ENCODE results near the gene SPATA31E1.
"Not testable (repeated sequence)": the region's sequence is repeated elsewhere in the genome, so short reads cannot be mapped to it uniquely, and the experiment has no call there.

Gene SPATA31E1

DNA sequence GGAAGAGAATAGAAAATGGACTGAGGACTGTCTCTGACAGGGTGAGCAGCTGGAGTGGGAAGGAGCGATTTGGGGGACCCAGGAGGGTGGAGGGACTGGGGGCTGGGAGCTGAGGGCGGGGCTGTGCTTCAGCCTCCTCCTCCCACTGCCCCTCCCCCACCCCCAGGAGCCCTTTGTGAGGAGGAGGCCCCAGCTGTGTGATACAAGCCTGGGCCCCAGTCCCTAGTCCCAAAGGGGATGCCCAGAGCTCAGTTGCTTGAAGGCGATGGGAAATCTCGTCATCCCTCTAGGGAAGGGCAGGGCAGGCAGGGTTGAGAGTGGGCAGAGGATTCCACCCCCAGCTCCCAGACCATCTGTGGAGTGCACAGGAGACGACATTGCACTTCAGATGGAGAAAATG lies at the start of gene SPATA31E1:
Gene SPATA31E1 (plus strand): TSS at position 251 of the 400 bp plus-strand sequence. CDS start 15 bp downstream, at position 266.
- no peak for DNase-seq

DNA sequence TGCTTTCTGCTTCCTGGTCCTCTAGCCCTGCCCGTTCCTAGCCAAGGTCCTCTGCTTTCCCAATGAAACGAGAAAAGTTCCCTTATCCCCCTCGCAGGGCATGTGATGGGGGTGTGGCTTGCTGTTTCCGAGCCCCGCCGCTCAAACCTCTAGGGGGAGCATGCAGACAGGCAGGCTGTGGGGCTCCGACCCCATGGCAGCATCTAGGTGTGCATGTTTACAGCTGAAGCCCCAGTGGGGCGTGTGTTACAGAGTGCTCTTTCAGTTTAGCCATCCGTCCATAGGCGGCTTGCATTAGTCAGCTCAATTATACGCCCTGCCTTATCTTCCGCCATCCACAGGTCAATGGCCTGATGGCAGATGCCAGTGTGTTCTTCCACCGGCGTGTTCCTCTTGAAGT lies 48.3 kb upstream of the SPATA31E1 start:
- no peak for DNase-seq

DNA sequence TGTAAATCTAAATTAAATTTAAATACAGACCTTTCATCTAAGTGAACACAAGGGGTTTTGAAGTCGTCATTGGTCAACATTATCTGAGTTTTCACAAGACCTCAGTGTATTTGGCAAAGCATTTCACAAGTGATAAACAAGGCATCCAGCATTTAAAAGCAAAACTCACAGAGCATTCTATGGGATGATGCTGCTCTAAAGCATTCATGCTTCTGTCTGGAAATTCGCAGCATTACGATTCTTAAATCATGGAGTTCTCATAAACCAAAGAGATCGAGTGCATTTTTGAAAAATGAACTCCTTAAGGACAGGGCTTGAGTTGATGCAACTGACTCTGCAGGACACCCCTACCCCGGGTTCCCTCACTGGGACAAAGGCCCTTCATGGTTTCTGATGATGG lies 46.1 kb upstream of the SPATA31E1 start:
- DNase-seq, result no peak

DNA sequence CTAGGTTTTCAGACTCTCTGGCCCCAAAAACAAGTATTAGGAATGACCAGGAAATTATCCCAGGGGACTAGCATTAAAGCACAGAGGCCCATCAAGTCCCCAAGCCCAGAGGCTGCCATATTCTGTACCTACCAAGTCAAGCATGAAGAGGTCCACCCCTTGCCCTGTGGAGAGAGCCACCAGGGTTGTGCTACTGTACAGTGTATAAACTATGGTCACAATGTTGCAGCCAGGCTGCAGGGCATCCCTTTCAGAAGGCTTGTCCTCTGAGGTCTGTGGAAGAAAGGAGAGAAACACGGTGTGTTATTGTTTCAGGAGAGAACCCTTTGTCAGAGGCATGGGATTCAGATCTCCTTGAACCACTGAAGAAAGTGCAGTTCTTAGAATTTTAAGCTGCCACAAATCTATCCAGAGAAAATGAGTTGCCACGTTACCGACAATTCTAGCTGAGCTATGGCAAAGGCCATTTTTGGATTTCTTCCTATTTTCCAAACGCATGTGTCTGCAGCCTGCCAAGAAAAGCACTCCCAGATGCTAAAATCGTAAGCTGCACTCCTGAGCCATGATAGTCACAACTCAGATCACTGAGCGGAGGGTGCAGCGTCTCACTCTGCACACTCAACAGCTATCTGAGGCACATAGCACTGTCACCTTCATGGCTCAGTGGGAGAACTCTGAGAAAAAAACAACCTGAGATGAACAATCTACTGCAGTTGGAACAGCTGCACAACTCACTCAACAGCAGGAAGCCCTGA lies 45.5 kb upstream of the SPATA31E1 start:
- DNase-seq, result no peak

DNA sequence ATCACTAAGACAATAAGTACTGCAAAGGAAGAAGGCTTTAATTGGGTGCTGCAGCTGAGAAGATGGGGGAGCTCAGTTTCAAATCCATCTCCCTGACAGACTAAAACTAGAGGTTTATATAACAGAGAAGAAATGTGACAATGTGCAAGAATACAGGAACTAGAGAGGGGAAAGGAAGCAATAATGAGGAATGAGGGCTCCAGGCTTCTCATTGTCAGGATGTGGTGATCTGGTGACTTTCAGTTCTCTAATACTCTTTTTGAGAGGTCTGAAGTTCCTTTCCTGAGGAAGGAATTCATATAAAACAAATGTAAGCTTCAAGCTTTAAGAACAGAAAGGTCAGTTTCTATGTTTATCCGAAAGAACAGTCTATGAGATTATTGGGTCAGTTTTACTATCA lies 42.5 kb upstream of the SPATA31E1 start:
- DNase-seq, result no peak

DNA sequence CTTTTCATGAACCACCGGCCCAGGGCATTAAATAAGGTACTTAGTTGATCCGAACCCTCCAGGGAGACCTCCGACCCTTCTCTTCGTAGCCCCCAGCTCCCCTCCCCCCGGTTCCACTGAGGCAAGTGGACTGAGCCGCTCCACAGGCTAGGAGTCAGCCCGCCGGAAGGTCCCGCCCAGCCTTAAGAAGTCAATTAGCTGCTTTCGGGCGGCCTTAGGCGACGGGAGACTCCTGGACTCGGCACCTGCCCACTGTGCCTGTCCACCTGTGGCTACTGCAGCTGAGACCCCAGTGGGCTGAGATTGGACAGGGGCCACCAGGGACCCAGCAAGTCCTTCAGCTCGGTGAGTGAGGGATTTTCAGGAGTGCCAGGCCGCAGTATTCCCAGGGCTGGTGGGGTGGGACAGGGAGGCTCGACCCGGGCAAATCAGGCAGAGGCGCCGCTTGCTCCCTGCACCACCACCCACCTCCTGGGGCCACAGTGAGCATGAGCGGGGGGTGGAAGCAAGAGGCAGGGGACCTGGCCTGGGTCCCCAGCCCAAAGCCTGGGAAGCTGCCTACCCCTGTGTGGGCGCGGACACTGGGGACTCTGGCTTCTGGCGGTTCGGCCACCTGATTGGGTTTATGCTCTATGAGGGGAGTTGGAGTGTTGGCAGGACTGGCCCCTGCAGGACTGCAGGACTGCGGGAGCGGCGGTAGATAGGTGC lies 39.6 kb upstream of the SPATA31E1 start:
- no peak for DNase-seq

DNA sequence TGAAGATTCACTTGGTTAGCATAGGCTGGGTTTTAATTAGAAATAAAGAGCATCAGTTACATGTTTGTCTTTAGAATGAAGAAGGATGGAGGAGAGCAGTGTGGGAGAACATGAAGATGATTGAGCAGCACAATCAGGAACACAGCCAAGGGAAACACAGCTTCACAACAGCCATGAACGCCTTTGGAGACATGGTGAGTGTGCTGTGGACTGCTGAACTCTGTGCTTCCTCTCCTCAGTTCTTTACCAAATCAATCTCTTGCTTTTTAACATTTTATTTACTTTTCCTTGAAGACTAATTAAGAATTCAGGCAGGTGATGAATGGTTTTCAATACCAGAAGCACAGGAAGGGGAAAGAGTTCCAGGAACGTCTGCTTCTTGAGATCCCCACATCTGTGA lies 38.2 kb upstream of the SPATA31E1 start:
- no peak for DNase-seq

DNA sequence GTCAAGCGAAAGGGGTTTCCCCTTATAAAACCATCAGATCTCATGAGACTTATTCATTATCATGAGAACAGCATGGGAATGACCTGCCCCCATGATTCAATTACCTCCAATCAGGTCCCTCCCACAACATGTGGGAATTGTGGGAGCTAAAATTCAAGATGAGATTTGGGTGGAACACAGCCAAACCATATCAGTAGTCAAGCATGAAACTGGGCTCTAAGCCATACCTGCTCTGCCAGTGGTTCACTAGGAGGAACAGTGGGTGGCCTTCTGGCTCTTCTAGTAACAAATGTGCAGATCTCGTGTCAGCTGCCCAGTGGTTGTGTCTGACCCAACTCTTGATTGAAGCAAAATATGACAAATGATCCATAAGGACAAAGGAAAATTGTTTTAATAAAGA lies 34.9 kb upstream of the SPATA31E1 start:
- DNase-seq, result not testable (repeated sequence)

DNA sequence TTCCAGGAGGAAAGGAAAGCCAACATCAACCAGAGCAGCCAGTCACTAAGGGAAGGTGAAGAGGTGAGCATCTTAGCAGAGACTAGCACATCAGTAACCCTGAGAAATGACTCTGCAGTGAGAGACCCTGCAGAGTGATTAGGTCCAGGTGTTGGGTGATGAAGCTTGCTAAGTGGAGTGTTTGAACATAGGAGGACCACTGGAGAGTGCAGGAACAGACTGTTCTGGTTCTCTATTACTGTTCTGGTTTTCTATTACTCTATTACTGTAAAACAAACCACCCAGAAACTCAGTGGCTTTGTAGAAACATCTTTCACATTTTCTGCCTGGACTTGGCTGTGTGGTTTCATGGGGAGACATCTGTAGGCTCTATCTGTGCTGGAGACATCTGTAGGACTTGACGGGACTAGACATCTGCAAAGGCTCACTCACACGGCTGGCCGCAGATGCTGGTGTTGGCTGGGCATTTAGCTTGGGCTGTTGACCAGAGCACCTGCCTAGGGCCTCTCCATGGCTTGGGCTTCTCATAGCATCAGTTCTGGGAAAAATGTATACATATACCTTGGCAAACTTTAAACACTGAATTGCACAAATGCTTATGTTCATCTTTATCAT lies 33.4 kb upstream of the SPATA31E1 start:
- no peak for DNase-seq

DNA sequence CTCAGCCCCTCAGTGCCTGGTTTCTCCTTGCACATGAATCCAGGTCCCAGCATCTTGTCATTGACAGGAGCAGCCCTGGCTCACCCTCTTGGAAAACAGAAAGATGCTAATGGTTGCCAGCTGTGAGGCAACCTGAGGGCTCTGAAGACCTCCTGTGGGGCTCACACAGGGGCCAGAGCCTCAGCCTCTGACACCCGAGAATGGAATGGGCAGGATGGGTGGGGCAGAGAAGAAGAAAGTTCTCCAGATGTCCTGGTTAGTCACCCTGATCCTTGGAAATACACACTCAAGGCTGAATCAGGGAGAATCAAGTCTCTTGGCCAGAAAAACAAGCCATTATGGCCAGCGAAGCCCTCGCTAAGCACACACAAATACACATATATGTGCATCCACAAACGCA lies 32.3 kb upstream of the SPATA31E1 start:
- no peak for DNase-seq

GRCh38 chr9:87851186-87851585 lies 31.5 kb upstream of the SPATA31E1 start:
- DNase-seq, result not testable (repeated sequence)

DNA sequence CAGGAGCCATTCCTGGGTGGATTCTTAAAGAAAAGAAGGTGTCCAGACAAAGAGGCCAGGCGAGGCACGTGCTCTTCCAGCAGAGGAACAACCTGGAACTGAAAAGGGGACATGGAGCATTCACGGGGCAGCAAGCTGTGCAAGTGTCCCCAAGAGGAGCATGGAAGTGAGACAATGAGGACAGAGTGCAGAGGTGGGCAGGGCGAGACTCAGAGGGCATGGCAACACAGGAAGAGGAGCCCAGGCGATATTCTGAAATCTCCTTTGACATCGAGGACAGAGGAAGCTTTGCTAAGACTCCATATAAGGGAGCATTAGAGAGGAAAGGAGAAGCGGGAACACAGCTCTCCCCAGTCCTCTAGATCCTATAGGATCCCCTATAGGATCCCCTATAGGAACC lies 29.4 kb upstream of the SPATA31E1 start:
- no peak for DNase-seq

DNA sequence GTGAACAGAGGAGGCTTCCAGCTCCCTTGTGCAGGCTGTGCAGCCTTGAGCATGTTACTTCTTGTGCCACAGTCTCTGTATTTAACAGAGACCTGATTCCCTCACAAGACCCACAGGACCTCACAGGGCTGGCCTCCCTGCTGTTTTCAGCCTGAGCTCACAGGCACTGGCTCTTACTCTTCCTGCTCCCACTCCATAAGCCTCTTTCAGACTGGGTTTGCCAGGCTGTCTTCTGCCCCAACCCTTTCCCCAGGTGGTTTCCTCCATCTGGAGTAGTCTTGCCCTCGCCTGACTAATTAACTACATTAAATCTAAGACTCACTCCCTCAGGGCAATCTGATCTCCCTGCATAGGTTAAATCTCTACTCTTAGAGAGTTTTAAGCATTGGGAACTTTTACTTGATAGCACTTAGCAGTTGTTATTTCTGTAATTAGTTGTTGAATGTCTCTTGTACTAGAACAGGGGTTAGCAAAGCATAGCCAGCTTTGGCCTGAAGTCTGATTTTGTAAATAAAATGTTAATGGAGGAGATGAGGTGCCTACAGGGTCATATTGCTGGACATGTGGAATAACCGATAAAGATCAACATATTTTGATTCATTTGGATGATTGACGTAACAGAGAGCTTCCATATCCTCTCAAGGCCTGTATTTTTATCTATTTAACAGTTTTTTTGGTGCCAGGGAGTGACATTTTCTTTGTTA lies 28.6 kb upstream of the SPATA31E1 start:
- DNase-seq, result no peak

DNA sequence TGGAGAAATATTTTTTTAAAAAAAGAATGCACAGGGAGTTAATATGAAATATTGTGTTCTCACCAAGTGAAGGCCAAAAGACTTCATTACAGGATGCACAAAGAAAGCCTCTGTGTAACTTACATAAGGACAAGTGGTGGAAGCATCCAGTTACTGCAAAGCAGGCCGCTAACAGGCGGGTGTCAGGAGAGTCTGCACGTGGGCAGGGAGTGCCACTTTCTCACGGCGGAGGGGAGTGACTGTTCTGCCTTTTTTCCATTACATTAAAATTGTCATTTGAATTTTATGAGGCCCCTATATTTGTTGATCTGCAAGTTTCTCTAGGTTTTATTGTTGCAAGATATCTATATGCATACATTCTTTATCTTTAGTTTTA lies 28.1 kb upstream of the SPATA31E1 start:
- DNase-seq, result no peak

DNA sequence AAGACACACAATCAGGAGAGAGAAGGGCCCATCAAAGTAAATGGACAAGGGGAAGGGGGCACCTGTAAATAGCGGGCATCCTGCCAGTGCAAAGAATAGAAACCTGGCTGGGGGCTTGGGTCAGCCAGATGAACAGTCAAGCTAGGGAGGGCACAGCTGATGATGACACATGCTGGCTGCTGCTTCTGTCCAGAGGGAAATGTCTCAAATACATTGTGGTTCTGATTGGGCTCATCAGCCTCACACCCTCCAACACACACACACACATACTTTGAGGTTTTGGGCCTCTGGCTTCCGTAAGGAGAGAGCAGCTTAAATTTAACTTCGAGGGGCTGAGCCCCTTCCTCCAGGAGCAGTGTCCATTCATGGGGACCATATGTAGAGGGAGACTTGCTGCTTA lies 27.6 kb upstream of the SPATA31E1 start:
- no peak for DNase-seq

GRCh38 chr9:87857141-87857947 lies 25.3 kb upstream of the SPATA31E1 start:
- no peak for DNase-seq

DNA sequence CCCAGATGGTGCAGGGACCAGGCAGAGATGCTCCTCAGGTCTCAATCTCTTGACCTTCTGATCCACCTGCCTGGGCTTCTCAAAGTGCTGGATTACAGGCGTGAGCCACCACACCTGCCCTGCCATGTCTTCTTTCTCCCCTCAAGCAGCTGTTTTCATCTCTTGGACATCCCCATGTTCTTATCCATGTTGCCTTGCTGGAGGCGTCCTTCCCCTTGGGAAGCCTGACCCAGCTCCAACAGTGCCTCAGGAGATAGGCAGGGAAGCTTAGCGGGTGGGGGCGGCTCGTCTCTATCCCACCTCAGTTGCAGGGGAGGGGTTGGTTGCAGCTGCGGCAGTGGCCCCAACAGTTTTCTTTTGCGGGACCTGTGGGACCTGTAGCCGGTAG lies 24.7 kb upstream of the SPATA31E1 start:
- DNase-seq, result no peak

DNA sequence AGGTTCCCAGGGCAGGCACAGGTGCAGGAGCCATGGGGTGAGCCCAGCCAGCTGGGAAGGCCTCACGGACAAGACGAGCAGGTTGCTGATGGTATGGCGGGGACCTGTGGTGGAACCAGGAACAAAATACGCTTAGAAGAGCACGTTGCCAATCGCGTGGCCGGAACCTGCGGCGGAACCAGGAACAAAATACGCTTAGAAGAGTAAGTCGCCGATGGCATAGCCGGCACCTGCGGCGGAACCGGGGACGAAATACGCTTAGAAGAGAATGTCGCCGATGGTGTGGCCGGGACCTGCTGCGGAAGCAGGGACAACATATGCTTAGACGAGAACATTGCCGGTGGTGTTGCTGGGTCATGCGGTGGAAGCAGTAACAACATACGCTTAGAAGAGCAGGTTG lies 23.5 kb upstream of the SPATA31E1 start:
- no peak for DNase-seq

GRCh38 chr9:87859786-87860185 lies 22.9 kb upstream of the SPATA31E1 start:
- no peak for DNase-seq

DNA sequence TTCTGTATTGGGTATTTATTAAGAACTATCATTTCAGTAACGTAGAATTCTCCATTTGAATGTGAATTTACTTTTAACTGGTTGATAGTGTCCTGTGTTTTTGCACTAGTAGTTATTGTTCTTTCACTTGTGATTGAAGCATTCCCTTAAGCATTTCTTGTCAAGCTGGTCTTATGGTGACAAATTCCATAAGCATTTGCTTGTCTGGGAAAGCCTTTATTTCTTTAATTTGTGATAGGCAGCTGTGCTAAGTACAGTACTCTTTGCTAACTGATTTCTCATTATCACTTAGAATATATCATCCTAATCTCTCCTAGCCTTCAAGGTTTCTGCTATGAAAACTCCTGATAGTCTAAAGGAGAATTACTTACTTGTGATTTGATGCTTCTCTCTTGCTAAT lies 21.3 kb upstream of the SPATA31E1 start:
- DNase-seq, result no peak

DNA sequence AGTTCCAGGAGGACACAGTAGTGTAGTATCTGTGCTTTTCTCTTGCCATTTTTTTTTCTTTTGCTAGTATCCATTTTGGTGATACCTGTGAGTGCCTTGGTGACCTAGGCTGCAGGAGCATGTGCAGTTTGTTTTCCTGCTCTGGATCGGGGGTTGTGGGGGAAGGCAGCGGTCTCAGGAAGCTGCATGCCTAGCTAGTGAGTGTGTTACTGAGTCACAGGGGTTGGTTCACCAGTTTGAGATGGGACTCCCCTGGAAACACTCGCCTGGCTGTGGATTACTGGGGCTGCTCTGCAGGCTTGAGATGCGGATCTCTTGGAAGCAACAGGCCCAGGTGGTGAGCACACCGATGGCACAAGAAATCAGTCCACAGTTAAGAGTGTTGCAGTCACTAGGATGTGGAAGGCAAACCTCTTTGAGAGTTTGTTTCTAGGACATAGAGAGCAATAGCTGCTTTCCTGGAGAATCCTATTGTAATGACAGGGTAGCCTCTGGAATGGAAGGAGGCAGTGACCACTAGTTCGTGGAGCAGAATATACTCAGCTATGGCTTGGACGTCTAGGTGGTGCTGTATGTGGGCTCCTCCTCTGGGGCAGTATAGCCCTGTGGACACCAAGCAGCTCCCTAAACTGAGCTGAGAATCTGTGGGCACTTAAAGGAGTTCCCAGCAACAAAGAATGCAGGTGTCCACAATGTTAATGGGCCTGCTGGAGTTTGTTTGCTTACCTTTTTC lies 20.0 kb upstream of the SPATA31E1 start:
- DNase-seq, result no peak

DNA sequence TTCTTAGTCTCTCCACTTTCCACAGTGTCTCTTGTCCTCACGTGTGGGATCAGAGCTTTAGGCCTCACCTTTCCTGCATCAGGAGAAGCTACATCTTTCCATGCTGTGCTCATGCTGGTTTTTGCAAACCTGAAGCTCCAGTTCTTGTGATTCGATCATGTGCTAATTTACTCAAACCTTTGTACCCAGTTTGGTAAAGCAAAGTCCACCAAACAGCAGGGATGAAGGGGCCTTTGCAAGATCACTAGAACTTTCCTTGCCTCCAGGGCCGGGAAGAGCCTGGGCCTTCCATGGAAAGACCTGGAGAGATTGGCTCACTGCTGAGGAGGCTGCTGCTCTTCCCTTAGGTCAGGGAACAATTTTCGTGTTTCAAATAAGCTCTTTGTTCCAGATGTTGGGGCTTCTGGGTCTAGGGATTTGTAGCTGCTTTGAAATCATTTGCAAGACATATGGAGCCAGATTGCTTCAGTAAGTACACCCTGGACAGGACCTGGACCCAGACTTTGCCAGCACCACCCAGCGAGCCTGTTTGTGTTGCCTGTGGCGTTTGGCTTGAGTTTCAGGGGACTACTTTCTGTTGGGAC lies 18.7 kb upstream of the SPATA31E1 start:
- DNase-seq, result no peak

Data from cerebellar nuclear complex (tissue), 1 donor.